ENCODE results near the gene TNFSF13.

The TNFSF13 gene

DNA sequence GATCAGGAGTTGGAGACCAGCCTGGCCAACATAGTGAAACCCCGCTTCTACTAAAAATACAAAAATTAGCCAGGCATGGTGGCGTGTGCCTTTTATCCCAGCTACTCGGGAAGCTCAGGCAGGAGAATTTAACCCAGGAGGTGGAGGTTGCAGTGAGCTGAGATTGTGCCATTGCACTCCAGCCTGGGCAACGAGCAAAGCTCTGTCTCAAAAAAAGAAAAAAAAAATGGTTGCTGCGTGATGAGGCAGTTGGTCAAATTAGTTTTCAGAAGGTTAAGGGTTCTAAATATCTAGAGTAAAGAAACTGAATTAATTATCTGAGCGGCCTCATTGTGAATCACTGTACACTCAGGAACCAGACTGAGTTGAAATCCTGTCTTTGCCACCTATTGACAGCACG, 17.4 kb downstream of the TNFSF13 start:
- DNase-seq: no peak

DNA sequence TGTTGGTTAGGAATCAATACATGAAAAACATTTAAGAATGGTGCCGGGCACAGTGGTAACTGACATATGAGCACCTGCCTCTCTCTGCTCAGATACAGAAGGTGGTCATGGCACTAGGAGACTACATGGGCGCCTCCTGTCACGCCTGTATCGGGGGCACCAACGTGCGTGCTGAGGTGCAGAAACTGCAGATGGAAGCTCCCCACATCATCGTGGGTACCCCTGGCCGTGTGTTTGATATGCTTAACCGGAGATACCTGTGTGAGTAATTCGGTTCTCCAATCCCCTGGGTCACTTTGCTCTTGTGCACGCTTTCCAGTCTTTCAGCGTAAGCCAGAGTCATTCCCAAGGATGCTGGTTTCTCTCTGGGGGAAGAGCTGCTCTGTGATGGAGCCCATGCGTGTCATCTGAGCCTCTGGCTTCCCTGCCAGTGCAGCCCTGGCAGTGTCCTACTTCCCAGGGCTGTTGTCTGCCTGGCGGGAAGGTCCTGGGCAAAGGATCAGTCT, 17.9 kb downstream of the TNFSF13 start:
- DNase-seq: no peak

DNA sequence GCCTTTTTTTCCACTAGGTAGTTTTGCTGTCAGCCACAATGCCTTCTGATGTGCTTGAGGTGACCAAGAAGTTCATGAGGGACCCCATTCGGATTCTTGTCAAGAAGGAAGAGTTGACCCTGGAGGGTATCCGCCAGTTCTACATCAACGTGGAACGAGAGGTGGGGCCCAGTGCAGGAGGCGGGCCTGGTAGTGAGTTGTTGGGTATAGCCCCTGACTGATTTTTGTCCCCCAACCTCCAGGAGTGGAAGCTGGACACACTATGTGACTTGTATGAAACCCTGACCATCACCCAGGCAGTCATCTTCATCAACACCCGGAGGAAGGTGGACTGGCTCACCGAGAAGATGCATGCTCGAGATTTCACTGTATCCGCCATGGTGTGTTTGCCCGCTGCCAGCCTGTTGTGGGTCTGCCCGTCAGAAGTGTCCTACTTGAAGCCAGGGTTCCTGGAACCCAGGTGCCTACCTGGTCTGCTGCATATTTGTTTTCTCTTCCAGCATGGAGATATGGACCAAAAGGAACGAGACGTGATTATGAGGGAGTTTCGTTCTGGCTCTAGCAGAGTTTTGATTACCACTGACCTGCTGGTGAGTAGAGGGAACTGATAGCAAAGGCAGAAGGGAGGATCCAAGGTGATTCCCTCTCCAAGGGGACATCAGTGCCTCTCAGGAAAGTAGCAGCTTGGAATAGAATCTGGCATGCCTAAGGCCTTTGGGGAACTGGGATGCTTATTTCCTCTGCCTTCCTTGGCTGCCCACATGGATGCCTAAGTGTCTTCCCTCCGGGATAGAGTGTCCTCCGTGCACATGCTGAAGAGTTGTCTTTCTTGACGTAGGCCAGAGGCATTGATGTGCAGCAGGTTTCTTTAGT, 19.0 kb downstream of the TNFSF13 start:
- no peak for DNase-seq

DNA sequence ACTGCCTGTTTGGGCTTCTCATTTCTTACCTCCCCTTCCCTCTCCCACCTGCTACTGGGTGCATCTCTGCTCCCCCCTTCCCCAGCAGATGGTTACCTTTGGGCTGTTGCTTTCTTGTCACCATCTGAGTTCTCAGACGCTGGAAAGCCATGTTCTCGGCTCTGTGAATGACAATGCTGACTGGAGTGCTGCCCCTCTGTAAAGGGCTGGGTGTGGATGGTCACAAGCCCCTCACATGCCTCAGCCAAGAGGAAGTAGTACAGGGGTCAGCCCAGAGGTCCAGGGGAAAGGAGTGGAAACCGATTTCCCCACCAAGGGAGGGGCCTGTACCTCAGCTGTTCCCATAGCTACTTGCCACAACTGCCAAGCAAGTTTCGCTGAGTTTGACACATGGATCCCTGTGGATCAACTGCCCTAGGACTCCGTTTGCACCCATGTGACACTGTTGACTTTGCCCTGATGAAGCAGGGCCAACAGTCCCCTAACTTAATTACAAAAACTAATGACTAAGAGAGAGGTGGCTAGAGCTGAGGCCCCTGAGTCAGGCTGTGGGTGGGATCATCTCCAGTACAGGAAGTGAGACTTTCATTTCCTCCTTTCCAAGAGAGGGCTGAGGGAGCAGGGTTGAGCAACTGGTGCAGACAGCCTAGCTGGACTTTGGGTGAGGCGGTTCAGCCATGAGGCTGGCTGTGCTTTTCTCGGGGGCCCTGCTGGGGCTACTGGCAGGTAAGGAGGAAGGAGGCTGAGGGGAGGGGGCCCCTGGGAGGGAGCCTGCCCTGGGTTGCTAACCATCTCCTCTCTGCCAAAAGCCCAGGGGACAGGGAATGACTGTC, 20.7 kb downstream of the TNFSF13 start, which contains the start of gene CD68:
CD68 (plus strand) TSS at position 638 of the 833 bp plus-strand sequence; CDS start at position 678, 40 bp downstream.
- DNase-seq: no peak

DNA sequence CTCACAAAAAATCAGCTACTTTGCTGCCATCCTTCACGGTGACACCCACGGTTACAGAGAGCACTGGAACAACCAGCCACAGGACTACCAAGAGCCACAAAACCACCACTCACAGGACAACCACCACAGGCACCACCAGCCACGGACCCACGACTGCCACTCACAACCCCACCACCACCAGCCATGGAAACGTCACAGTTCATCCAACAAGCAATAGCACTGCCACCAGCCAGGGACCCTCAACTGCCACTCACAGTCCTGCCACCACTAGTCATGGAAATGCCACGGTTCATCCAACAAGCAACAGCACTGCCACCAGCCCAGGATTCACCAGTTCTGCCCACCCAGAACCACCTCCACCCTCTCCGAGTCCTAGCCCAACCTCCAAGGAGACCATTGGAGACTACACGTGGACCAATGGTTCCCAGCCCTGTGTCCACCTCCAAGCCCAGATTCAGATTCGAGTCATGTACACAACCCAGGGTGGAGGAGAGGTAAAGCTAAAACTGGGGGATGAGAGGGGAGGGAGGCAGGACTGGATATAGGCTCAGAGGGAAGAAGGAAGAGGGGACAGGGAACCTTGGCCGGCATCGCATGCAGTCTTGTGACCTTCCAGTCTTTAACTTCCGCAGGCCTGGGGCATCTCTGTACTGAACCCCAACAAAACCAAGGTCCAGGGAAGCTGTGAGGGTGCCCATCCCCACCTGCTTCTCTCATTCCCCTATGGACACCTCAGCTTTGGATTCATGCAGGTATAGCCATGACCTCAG, 21.5 kb downstream of the TNFSF13 start:
- DNase-seq: no peak

DNA sequence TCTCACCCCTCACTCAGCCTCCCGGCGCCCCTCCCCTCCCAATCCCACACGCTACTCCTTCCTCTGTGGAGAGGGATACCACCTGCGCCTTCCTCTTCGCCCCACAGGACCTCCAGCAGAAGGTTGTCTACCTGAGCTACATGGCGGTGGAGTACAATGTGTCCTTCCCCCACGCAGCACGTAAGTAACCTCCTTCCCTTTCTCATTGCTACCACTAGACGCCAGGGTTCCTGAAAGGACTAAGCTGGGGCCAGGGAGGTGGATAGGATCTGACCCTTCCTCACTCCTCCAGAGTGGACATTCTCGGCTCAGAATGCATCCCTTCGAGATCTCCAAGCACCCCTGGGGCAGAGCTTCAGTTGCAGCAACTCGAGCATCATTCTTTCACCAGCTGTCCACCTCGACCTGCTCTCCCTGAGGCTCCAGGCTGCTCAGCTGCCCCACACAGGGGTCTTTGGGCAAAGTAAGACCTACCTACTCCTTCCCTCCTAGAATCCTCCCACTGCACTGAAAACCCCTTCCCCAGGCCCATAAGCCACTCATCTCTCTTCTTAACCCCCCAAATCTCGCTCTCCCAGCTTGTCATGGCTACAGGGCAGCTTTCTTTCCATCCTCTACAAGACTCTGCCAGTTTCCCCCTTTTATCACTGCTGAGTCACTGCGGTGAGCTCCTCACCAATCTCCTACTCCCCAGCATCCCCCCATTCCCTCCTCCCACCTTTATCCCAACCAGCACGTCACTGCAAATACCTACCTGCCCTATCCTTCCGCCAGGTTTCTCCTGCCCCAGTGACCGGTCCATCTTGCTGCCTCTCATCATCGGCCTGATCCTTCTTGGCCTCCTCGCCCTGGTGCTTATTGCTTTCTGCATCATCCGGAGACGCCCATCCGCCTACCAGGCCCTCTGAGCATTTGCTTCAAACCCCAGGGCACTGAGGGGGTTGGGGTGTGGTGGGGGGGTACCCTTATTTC, 22.3 kb downstream of the TNFSF13 start:
- no peak for DNase-seq

DNA sequence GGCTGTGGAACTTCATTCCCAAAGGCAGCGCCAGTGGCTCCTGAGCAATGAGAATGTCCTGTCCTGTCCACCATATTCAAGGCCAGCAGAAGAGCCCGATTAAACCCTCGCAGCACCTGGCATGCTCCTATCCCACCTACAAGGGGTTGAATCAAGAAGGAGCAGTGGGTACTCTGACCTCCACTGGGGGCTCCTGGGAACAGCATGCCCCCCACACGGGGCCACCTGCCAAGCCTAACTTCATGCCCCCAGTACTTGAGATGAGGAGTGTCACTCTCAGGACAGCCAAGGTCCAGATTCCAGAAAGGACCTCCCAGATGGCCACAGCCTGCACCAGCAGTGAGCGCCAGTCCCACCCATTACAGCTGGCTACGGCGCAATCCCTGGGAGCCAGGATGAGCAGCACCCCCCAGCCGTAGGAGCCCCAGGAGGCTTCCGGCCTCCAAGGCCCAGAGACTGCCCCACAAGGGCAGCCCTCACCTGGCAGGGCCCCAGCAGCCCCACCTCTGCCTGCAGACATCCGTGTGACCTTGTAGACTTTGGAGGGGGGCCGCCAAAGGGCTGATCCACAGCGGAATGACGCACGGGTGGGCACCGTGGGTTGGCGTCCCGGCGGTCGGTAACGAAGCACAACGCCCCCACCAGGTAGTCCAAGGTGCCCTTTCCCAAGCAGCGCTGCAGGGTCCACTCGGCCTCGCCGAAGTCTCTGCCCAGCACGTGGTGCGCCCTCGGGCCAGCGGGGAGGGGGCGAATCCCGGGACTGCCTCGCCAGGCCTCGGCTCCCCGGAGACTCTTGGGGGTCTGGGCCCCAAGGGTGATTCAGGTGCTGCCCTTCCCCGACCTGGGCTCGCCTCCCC, 24.1 kb downstream of the TNFSF13 start:
- no peak for DNase-seq

DNA sequence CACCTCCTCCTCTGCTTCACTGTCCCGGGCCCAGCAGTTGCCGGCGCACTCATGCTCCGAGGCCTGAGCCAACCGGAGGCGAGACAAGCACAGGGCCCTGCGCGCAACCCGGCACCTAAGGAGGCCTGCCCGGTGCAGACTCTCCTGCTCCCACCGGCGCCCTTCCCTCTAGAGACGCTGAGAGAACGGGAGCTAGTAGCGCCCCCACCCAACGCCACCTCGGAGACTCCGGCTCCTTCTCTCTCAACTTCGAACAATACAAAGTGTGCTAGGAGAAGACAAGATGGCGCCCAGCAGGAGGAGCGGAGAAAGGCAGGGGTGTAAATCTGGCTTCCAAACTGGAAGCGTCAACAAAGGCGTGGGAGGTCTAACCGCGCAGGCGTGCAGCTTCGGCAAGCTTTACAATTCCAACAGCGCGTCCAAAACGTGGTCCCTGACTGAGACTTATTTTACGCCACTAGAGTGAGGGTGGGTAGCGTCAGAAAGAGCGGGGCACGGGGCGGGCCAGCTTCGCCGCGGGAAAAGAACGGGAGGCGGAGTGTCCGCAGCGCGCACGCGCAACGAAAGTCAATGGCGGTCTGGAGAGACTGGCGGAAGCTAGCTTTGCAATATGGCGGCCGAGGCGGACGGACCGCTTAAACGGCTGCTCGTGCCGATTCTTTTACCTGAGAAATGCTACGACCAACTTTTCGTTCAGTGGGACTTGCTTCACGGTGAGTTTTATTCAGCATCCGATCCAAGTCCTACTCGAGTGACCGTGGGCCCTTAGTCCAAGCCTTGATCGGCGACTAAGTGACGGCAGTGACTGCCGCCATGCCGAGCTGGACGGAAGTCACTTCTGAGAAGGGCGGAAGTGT, 24.9 kb downstream of the TNFSF13 start, which contains the start of gene MPDU1:
MPDU1 (plus strand) TSS at position 600 of the 857 bp plus-strand sequence; CDS start at position 611, 11 bp downstream.
- peak; percentile 98 for DNase-seq

DNA sequence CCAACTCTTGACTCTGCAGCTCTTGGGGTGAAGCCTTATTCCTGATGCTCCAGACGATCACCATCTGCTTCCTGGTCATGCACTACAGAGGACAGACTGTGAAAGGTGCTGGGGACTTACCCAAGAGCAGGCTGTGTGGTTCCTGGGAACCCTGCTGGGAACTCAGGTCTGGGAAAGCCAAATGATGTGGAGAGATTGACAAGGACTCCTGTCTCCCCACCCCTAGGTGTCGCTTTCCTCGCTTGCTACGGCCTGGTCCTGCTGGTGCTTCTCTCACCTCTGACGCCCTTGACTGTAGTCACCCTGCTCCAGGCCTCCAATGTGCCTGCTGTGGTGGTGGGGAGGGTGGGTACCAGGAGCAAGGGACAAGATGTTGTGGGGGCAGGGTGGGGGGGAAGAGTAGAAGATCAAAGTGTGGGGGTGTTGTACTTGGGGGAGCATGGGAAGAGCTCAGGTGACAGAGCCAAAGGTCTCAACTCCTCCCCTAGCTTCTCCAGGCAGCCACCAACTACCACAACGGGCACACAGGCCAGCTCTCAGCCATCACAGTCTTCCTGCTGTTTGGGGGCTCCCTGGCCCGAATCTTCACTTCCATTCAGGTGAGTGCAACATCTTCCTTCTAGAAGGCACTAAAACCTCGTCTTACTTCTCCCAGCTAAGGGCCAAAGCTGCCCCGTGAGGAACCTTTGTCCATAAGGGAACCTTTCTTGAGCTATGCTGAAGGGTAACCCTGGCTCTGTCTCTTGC, 28.3 kb downstream of the TNFSF13 start:
- peak; percentile 19 for DNase-seq

DNA sequence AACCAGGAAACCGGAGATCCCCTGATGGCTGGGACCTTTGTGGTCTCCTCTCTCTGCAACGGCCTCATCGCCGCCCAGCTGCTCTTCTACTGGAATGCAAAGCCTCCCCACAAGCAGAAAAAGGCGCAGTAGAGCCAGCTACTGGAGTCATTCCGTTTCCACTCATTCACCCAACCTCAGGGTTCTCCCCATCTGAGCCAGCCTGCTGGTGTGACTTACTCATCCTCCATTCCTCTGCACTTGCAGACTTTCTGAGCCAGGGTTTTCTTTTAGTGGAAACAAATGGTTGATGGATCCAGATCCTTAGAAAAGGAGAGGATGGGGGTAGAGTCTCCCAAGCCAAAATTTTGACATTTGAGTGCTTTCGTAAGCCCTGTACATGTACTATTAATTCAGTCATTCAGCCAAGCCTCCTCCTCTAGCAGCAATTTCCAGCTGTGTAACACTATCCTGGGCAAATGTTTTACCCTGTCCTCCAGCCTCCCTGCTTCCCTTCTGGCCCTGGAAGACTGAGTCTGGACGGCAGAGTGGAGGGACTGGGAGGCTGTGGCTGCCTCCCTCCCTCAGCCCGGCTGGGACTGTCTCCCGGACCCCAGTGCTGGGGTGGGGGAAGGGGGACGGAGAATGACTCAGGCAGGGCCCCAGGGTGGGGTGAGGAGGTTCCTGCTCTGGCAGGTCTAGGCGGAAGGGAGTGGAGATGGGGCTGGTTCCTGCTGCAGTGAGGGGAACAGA, 29.0 kb downstream of the TNFSF13 start:
- no peak for DNase-seq

DNA sequence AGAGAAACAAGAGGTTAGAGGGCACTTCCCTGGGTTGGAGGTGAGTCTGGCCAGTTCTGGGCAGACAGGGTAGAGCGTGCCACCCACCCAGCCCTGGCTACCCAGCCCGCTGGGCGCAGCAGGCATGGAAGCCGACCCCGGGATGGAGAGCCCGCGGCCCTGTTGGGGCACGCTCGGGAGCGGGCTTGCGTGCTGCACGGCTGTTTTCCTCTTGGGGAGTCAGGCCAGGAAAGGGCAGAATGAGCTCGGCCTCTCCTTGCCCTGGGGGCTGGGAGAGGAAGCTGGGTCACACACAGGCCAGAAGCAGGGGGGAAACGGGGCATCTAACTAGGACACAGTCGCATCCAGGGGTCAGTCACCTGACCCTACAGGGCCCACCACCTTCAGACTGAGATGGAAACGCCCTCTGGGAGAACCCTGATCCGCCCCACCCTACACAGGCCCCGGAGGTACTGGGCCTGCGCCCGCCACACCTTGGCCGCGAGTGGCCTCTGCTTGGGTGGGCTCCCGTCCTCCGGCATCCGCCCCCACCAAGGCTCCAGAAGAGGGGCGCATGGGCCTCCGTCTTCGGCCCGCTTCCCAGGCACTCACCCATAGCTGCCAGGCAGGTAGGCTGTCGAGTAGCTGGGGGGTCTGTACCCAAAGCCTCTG, 30.1 kb downstream of the TNFSF13 start:
- no peak for DNase-seq

DNA sequence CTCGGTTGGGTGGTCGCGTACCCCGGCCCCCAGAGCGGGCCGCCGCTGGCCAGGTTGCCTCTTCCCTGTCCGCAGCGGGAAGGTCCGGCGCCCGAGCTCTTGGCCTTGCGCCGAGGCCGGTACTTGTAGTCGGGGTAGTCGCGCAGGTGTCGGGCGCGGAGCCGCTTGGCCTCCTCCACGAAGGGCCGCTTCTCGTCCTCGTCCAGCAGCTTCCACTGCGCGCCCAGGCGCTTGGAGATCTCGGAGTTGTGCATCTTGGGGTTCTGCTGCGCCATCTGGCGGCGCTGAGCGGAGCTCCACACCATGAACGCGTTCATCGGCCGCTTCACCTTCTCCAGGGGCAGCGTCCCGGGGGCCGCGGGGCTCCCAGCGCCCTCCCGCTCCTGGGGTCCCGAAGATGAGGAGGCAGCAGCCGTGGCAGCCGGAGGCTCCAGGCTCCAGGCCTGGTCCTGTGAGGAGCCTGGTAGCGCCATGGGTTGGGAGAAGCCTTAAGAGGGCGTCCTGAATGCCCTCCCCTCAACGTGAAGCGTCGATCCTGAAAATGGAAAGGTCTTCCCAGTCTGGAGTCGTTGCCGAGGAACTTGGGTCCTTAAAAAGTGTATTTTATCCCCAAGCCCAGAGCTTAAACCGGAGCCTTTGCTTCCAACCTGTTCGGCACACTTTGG, 30.8 kb downstream of the TNFSF13 start:
- peak; percentile 80 for DNase-seq

DNA sequence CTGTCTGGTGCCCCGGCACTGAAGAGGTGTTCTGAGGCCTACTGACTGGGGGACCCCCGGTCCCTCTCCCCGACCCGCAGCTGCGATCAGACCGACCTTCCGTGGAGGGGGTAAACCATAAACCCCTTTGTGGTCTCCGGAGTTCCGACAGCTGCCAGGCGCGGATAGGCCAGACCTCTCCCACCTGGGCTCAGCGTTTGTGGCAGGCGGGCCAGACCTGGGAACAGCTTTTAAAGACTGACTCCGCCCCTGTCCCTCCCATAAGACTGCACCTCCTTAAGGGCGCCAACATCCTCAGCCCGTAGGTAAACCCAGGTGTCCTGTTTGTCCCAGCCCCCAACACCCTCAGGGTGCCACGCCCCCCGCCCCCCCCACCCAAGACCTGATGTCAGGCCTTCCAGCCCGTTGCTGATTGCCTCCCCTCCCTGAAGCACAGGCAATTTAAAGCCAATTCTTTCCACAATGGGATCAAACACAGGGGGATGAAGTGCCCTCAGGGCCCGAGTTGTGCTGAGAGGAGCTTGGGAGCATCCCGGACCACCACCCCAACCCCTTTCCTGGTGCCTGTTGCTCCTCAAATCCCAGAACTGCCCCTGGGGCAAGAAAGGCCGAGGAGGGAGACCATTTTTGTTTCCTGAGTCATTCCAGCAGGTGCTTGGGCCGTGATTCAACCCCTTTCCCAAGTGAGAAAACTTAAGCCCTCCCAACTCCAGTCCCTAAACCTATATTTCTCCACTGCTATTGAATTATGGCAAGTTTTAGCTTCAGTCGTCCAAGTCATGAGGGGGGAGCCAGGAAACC, 31.5 kb downstream of the TNFSF13 start, which contains the start of gene SOX15:
SOX15 (minus strand) TSS at position 204 of the 801 bp plus-strand sequence. CDS start 418 bp downstream, outside the sequence.
- no peak for DNase-seq

DNA sequence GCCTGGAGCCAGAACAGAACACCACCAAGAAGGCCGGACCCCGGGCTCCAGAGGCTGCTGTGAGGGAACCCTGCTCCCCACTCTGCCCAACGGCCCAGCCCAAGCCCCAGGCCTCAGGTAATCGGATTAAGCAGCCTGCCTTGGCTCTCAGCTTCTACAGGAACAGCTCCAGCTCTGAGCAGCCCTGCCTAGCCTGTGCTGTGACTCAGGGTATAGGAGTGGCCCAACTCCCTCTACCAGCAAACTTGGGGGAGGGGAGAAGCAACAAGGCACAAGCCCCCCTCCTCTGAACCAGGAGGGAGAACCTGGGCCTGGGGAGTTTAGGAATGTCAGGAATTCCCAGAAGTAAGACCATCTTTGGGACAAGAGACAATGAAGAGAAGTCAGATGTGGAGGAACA, 32.2 kb downstream of the TNFSF13 start:
- no peak for DNase-seq

DNA sequence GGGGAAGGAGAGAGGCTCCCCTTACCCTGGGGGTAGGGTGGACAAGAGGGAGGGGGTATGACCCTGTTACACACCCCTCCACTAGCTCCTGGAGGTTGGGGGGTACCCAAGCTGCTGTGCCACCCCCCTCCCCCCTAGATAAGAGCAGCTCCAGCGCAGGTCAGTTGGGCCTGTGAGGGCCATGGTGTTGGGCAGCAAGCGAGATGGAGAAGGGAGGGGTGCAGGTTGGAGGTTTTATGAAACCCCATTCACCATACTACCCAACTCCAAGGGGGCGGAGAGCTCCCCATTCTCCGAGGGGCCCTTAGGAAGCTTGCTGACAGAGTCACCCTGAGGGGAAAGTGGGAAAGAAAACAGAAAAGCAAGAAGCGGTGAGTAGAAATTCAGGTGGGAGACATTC, 33.0 kb downstream of the TNFSF13 start:
- DNase-seq: no peak

All from SHP77 treated with DMSO at 0.1 percent for 48 hours (cell line).